K562 (cell line): ENCODE results near the gene PLEKHA8. TPM values are rescaled to one million over a fixed set of nuclear protein-coding genes. Genes with fewer than 3 reads are reported as not detected.

ENCODE experiments used
- CBX5 ChIP-seq: IDR thresholded peaks from 2 replicates; pipeline ENCODE4 v1.6.1; 2014; ENCODE audit warnings: low read depth, borderline replicate concordance
- FOSL1 ChIP-seq: fragments of 200-800 bp; sonication (Bioruptor generic); conservative IDR thresholded peaks from 2 replicates; pipeline ENCODE4 v1.6.1; 2016; ENCODE audit warnings: missing genetic modification characterization, missing compliant biosample characterization
- HMG20A ChIP-seq: fragments of 450-650 bp; formaldehyde crosslinking; conservative IDR thresholded peaks from 2 replicates; pipeline ENCODE4 v1.4.0; 2020; ENCODE audit warnings: mild to moderate bottlenecking, mixed read lengths
- HNRNPH1 ChIP-seq: fragments of 200-400 bp; formaldehyde crosslinking; optimal IDR thresholded peaks from 2 replicates; pipeline ENCODE3; 2017; ENCODE audit warnings: low read depth, mild to moderate bottlenecking, low read length, moderate library complexity
- ILK ChIP-seq: fragments of 450-650 bp; IDR thresholded peaks from 2 replicates; pipeline ENCODE4 v1.6.1; 2016; ENCODE audit warnings: missing genetic modification characterization, low read depth, mild to moderate bottlenecking, missing compliant biosample characterization, moderate library complexity, borderline replicate concordance
- IRF2 ChIP-seq: sonication (generic); formaldehyde crosslinking; IDR thresholded peaks from 2 replicates; pipeline ENCODE4 v1.8.1; 2022; ENCODE audit warnings: mild to moderate bottlenecking, missing genetic modification reagents
- RFX1 ChIP-seq: fragments of 450-650 bp; IDR thresholded peaks from 2 replicates; pipeline ENCODE4 v1.6.1; 2016; ENCODE audit warnings: mild to moderate bottlenecking, moderate library complexity
- polyA plus RNA-seq, 8 experiments: library from polyadenylated mRNA; depleted of rRNA in 4 of 8; stranded (reverse) in 5 of 8; unstranded in 3 of 8; fragments of >200 nt; fragmentation: Nextera tagmentation in 2 of 8; fragmentation: Illumina TruSeq in 1 of 8; extraction: Ambion mirVana in 2 of 8; extraction: Trizol in 1 of 8; gene quantifications; 2 replicates each; pipeline versions ENCODE4 v1.2.1 to v1.2.3, GENCODE V29; 2011 to 2014; ENCODE audit warnings: inconsistent platforms in 1 of 8, missing spikeins in 1 of 8
- total RNA-seq, 7 experiments: library from RNA; depleted of rRNA in 6 of 7; stranded (reverse); fragments of >200 nt in 6 of 7; fragmentation: Illumina TruSeq in 2 of 7; extraction: Trizol in 2 of 7; gene quantifications; 2 replicates each; pipeline versions ENCODE4 v1.2.1 to v1.2.3, GENCODE V29; 2011 to 2021; ENCODE audit warnings: low replicate concordance in 1 of 7
- TF ChIP-seq, protein P1 (sequence below): fragments of 200-600 bp; sonication (generic); IDR thresholded peaks from one replicate; pipeline ENCODE4 v1.6.1; 2012; ENCODE audit warnings: mild to moderate bottlenecking, low read depth, low read length, inconsistent platforms
- TF ChIP-seq, protein P2 (sequence below), 2 experiments: IDR thresholded peaks; 2 replicates each; pipeline ENCODE4 v1.6.1; 2012; ENCODE audit warnings: improper control_type of control experiment in 2 of 2, low read depth in 2 of 2, low read length in 2 of 2, borderline replicate concordance in 1 of 2
- TF ChIP-seq, protein P3 (sequence below): IDR thresholded peaks from 2 replicates; pipeline ENCODE4 v1.6.1; 2012; ENCODE audit warnings: low read depth, low read length, improper control_type of control experiment, borderline replicate concordance

PLEKHA8 gene
- total and polyA plus RNA-seq, 9 of the 15 experiments (the other 6 are each of a cell fraction or from before 2014, with no cell fraction given) = 3.2 to 16.3 (median 11.8) TPM

DNA sequence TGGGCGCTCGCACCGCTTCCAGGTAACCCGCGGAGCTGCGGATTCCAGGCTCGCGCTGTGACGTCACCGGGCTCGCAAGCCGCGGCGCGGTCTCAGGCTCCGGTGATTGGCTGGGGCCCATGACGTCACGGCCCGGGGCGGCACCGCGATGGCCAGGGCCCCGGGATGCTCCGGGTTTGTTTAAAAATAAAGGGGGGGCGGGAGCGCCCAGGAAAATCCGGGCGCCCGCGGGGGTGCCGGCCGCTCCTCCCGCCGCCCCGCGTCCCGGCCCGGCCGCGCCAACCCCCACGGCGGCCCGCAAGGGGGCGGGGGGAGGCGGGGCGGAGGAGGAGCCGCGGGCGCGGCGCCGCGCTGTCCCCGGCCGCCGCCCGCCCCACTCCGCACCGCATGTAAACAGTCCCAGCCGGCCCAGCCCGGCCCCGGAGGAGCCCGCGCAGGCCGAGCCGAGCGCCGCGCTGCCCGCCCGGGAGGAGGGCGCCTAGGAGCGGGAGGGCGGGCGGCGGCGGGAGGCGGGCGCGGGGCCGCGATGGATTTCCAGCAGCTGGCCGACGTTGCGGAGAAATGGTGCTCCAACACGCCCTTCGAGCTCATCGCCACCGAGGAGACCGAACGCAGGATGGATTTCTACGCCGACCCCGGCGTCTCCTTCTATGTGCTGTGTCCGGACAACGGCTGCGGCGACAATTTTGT is 106.5 kb downstream of the PLEKHA8 start, which contains the start of gene MTURN (continued):
- TF ChIP-seq, protein P1, sequence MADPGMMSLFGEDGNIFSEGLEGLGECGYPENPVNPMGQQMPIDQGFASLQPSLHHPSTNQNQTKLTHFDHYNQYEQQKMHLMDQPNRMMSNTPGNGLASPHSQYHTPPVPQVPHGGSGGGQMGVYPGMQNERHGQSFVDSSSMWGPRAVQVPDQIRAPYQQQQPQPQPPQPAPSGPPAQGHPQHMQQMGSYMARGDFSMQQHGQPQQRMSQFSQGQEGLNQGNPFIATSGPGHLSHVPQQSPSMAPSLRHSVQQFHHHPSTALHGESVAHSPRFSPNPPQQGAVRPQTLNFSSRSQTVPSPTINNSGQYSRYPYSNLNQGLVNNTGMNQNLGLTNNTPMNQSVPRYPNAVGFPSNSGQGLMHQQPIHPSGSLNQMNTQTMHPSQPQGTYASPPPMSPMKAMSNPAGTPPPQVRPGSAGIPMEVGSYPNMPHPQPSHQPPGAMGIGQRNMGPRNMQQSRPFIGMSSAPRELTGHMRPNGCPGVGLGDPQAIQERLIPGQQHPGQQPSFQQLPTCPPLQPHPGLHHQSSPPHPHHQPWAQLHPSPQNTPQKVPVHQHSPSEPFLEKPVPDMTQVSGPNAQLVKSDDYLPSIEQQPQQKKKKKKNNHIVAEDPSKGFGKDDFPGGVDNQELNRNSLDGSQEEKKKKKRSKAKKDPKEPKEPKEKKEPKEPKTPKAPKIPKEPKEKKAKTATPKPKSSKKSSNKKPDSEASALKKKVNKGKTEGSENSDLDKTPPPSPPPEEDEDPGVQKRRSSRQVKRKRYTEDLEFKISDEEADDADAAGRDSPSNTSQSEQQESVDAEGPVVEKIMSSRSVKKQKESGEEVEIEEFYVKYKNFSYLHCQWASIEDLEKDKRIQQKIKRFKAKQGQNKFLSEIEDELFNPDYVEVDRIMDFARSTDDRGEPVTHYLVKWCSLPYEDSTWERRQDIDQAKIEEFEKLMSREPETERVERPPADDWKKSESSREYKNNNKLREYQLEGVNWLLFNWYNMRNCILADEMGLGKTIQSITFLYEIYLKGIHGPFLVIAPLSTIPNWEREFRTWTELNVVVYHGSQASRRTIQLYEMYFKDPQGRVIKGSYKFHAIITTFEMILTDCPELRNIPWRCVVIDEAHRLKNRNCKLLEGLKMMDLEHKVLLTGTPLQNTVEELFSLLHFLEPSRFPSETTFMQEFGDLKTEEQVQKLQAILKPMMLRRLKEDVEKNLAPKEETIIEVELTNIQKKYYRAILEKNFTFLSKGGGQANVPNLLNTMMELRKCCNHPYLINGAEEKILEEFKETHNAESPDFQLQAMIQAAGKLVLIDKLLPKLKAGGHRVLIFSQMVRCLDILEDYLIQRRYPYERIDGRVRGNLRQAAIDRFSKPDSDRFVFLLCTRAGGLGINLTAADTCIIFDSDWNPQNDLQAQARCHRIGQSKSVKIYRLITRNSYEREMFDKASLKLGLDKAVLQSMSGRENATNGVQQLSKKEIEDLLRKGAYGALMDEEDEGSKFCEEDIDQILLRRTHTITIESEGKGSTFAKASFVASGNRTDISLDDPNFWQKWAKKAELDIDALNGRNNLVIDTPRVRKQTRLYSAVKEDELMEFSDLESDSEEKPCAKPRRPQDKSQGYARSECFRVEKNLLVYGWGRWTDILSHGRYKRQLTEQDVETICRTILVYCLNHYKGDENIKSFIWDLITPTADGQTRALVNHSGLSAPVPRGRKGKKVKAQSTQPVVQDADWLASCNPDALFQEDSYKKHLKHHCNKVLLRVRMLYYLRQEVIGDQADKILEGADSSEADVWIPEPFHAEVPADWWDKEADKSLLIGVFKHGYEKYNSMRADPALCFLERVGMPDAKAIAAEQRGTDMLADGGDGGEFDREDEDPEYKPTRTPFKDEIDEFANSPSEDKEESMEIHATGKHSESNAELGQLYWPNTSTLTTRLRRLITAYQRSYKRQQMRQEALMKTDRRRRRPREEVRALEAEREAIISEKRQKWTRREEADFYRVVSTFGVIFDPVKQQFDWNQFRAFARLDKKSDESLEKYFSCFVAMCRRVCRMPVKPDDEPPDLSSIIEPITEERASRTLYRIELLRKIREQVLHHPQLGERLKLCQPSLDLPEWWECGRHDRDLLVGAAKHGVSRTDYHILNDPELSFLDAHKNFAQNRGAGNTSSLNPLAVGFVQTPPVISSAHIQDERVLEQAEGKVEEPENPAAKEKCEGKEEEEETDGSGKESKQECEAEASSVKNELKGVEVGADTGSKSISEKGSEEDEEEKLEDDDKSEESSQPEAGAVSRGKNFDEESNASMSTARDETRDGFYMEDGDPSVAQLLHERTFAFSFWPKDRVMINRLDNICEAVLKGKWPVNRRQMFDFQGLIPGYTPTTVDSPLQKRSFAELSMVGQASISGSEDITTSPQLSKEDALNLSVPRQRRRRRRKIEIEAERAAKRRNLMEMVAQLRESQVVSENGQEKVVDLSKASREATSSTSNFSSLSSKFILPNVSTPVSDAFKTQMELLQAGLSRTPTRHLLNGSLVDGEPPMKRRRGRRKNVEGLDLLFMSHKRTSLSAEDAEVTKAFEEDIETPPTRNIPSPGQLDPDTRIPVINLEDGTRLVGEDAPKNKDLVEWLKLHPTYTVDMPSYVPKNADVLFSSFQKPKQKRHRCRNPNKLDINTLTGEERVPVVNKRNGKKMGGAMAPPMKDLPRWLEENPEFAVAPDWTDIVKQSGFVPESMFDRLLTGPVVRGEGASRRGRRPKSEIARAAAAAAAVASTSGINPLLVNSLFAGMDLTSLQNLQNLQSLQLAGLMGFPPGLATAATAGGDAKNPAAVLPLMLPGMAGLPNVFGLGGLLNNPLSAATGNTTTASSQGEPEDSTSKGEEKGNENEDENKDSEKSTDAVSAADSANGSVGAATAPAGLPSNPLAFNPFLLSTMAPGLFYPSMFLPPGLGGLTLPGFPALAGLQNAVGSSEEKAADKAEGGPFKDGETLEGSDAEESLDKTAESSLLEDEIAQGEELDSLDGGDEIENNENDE = no peak
- no peak for TF ChIP-seq RFX1
- no peak for TF ChIP-seq IRF2 (CRISPR knock-in tag)
- TF ChIP-seq CBX5 = no peak
- no peak for TF ChIP-seq HNRNPH1
- TF ChIP-seq, protein P2, sequence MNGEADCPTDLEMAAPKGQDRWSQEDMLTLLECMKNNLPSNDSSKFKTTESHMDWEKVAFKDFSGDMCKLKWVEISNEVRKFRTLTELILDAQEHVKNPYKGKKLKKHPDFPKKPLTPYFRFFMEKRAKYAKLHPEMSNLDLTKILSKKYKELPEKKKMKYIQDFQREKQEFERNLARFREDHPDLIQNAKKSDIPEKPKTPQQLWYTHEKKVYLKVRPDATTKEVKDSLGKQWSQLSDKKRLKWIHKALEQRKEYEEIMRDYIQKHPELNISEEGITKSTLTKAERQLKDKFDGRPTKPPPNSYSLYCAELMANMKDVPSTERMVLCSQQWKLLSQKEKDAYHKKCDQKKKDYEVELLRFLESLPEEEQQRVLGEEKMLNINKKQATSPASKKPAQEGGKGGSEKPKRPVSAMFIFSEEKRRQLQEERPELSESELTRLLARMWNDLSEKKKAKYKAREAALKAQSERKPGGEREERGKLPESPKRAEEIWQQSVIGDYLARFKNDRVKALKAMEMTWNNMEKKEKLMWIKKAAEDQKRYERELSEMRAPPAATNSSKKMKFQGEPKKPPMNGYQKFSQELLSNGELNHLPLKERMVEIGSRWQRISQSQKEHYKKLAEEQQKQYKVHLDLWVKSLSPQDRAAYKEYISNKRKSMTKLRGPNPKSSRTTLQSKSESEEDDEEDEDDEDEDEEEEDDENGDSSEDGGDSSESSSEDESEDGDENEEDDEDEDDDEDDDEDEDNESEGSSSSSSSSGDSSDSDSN (IDR thresholded peaks at IDR 0.05; ENCODE audit: borderline replicate concordance in 1 of 2, low read depth in 2 of 2, low read length in 2 of 2) = peak; percentile 72 to 92; a peak in 3 of 4 replicates
- TF ChIP-seq ILK (tag) = no peak
- TF ChIP-seq, protein P3, sequence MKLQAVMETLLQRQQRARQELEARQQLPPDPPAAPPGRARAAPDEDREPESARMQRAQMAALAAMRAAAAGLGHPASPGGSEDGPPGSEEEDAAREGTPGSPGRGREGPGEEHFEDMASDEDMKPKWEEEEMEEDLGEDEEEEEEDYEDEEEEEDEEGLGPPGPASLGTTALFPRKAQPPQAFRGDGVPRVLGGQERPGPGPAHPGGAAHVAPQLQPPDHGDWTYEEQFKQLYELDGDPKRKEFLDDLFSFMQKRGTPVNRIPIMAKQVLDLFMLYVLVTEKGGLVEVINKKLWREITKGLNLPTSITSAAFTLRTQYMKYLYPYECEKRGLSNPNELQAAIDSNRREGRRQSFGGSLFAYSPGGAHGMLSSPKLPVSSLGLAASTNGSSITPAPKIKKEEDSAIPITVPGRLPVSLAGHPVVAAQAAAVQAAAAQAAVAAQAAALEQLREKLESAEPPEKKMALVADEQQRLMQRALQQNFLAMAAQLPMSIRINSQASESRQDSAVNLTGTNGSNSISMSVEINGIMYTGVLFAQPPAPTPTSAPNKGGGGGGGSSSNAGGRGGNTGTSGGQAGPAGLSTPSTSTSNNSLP = no peak
- peak; percentile 61 for TF ChIP-seq FOSL1 (tag)
- TF ChIP-seq HMG20A (CRISPR knock-in tag) = no peak
